ENCODE data around the gene PNLIP.

DNA sequence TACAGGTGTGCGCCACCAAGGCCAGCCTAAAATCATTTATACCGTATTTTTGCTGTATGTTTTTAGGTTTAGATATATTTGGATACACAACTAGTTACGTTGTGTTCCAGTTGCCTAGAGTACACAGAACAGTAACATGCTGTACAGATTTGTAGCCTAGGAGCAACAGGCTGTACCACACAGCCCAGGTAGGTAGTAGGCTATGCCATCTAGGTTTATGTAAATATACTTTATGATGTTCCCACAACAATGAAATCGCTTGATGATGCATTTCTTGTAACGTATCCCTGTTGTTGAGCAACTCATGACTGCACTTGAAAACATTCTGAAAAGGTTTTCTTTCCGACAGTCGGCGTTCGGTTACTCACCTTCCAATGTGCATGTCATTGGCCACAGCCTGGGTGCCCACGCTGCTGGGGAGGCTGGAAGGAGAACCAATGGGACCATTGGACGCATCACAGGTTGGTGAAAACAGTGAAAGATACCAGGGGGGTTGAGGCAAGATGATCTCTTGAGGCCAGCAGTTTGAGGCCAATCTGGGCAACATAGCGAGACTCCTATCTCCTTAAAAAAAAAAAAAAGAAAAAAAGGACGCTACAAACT, 7.7 kb downstream of the PNLIP start:
- TF ChIP-seq TAF1 (IDR thresholded peaks at IDR 0.05; ENCODE audit: low read depth) (no peak), CREB1 (IDR thresholded peaks at IDR 0.05; ENCODE audit: low read depth) (no peak), EGR1 (IDR thresholded peaks at IDR 0.05) (no peak), ZBTB7A (IDR thresholded peaks at IDR 0.05; ENCODE audit: low read depth) (no peak), FOXM1 (IDR thresholded peaks at IDR 0.05; ENCODE audit: borderline replicate concordance, low read depth) (no peak), CEBPB (IDR thresholded peaks at IDR 0.05) (no peak), YY1 (IDR thresholded peaks at IDR 0.05; ENCODE audit: low read depth) (no peak)
- TF ChIP-seq, protein P1, sequence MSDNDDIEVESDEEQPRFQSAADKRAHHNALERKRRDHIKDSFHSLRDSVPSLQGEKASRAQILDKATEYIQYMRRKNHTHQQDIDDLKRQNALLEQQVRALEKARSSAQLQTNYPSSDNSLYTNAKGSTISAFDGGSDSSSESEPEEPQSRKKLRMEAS (IDR thresholded peaks at IDR 0.05) = no peak
- TF ChIP-seq, protein P2, sequence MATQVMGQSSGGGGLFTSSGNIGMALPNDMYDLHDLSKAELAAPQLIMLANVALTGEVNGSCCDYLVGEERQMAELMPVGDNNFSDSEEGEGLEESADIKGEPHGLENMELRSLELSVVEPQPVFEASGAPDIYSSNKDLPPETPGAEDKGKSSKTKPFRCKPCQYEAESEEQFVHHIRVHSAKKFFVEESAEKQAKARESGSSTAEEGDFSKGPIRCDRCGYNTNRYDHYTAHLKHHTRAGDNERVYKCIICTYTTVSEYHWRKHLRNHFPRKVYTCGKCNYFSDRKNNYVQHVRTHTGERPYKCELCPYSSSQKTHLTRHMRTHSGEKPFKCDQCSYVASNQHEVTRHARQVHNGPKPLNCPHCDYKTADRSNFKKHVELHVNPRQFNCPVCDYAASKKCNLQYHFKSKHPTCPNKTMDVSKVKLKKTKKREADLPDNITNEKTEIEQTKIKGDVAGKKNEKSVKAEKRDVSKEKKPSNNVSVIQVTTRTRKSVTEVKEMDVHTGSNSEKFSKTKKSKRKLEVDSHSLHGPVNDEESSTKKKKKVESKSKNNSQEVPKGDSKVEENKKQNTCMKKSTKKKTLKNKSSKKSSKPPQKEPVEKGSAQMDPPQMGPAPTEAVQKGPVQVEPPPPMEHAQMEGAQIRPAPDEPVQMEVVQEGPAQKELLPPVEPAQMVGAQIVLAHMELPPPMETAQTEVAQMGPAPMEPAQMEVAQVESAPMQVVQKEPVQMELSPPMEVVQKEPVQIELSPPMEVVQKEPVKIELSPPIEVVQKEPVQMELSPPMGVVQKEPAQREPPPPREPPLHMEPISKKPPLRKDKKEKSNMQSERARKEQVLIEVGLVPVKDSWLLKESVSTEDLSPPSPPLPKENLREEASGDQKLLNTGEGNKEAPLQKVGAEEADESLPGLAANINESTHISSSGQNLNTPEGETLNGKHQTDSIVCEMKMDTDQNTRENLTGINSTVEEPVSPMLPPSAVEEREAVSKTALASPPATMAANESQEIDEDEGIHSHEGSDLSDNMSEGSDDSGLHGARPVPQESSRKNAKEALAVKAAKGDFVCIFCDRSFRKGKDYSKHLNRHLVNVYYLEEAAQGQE (IDR thresholded peaks at IDR 0.05; ENCODE audit: low read depth) = no peak

Measured in Ishikawa (cell line).